Ramos (cell line): ENCODE measurements around the gene SVIL.
"Not testable (repeated sequence)": the region's sequence is repeated elsewhere in the genome, so short reads cannot be mapped to it uniquely, and the experiment has no call there.

Experiments
- in situ Hi-C: fragments of 300-500 bp; cut with MboI; formaldehyde crosslinking; loops from one replicate; pipeline ENCODE4 v1.14.3; 2022; ENCODE audit warnings: low sequenced_read_pairs; ENCODE audit not compliant: unreplicated experiment

SVIL gene

DNA sequence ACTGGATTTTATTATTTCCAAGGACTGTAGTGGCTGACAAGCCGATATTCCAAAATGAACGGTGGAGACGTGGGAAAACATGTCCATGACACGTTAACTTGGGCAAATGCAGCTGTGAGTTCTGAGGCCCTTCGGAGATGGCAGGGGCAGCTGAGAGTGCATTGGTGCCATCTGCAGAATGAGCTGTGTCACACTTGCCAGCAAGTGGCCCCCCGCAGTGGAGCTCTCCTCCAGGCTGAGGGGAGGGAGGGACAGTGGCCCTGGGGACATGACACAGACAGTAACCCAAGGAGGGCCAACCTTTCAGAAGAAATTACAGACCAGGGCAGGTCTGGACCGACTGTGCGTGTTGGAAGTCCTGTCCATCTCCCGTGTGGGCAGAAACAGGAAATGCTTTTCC, 139.4 kb downstream of the SVIL start:
- in situ Hi-C loops, result no loop called here

DNA sequence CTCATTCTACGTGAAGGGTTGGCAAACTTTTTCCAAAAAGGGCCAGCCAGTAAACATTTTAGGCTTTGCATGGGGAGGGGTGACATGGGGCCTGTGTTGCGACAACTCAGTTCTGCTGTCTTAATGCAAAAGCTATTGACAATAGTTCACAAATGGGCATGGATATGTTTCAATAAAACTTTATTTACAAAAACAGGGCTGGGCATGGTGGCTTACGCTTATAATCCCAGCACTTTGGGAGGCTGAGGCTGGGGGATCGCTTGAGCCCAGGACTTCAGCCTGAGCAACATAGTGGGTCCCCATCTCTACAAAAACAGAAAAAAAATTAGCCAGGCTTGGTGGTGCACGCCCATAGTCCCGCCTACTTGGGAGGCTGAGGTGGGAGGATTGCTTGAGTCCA, 141.1 kb downstream of the SVIL start:
- in situ Hi-C loops, result no loop called here

DNA sequence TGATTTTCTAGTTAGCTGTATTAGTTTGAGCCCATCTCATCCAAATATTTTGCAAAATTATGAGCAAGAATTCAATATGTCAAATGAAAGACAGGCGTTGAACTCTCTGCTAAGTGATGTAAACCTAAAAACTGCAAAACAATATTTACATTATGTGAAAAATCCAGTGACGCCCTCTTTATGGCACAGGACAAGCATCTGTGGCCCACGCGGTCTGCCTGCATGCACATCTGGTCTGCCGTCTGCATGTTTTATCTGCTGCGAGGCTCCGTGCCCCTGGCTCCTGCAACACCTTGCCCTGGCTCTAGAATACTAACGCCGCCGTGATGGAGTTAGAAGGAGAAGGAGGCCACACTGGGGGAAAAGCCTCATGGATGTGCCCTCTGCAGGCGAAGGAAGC, 142.0 kb downstream of the SVIL start:
- in situ Hi-C loops, result no loop called here

DNA sequence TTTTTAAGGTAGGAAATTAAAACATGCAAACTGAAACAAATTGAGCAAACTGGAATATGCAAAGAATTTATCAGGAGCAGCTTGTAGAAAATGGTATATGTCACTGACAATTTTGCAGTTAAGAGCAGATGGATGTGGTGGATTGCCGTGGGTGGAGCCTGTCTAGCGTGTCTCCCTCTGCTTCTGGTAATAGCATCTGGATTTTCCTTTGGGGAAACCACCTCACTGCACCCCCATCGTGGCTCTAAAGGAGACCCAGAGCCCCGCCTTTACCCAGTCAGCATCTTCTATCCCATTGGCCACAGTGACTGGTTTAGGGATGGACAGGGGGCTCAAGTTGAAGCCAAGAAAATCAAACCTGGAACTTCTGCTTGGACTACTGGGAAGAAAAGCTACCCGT, 142.9 kb downstream of the SVIL start:
- in situ Hi-C loops, result no loop called here

DNA sequence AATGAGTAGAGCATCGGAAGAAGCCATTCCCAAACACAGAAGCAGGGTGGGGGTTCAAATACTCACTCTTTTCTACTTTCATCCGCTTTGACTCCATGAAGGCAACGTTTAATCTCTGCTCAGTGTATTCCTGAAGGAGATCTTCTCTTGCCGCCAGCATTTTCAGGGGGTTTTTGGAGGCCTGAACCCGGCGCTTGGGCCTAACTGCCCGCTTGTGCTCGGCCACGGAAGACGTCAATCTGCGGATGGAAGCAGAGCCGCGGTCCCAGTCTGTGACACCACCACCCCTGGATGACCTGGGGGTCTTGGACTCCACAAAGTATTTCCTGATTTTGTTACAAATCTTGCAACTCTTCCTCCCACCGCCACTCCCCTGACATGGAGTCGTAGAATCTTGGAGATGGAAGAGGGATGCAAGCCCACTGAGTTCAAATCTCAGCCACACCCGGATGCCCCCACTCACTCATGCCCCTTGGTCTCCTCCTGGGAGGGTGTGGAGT, 143.9 kb downstream of the SVIL start:
- in situ Hi-C loops, result not testable (repeated sequence)

DNA sequence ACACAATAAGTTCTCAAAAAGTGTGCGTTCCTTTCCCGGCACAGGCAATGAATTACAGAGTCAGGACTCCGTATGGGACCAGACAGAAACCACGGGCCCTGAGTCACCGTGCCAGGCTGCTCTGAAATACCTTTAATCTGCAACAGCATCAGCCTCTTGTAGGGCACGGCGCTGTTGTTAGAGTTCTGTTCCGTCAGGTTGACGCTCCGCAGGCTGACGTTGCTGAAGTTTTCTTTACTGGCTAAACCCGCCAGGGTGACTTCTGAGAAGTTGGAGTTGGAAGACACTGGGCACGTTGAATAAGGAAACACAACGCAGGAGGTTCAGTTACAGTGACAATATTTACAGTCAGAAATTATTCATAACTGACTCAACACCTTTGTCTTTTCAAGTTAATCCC, 146.3 kb downstream of the SVIL start:
- in situ Hi-C loops, result not testable (repeated sequence)

DNA sequence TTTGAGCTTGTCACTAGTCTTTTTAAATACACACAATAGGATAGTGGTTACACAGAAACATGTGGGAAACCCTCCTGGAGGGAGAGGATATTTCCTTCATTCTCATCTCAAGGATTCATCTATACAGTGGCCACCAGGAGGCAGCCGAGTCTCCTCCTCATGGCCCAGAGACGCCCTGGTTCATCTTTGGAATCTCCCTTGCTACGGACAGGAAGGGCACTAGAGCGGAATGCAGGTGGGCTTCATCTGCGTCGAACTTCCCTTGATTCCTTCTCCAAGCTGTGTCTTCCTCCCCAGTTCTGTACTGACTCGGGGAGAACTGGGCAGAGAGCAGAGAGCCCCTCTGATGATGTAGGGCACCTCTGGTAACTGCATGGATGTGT, 146.9 kb downstream of the SVIL start:
- in situ Hi-C loops, result not testable (repeated sequence)

DNA sequence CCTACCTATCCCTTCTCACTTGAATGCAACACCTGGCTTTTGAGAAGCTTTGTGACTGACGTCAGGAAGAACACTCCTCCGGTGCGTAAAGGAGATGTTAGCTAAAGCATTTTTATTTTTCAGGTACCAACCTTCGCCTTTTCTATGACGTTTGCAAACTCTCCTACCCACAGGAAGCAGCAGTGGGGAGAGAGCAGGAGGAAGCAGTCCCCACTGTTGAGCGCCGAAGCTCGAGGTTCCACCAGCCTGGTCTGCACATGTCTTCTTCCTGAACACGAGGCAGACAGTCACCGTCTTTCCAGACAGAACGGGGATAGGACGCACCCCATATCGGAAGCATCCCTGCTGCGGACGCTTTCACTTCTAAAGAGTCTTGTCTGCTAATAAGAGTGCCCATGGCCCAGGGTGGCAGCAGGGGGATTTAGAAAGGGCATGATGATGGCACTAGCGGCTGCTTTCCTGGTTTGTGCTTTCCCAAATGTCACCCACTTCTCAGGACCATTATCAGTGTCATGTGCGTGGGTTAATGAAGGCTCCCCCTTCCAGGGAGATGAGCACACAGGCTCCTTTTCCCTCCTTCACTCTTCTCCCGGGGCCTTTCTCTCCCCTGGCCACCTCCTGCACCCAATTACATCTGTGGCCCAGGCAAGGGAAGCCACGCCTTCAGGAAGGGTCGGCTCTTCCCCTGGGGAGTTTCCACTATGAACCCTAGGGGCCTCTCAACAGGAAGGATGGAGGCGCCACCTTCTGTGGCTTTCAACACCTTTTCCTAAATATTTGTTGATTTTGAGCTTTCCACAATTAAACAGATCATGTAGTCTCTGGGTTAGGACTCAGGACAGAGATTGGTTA, 147.5 kb downstream of the SVIL start:
- in situ Hi-C loops, result not testable (repeated sequence)

DNA sequence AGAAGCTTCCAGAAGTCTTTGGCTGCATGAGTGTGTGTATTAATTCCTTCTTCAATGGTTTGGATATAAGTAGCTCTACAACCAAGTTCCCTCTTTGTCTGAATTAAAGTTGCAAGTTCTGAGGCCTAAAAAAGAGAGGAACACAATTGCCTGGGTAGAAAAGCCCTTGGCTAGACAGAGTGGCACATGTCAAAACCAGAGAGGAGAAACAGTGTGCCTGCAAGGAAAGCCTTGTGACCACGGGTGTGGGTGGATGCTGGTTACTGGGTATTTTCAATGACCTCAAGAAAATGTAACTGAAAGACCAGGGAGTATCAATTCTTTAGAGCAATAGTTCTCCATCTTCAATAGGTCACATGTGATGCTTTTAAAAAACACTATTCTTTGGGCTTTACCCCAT, 148.3 kb downstream of the SVIL start:
- in situ Hi-C loops, result no loop called here

DNA sequence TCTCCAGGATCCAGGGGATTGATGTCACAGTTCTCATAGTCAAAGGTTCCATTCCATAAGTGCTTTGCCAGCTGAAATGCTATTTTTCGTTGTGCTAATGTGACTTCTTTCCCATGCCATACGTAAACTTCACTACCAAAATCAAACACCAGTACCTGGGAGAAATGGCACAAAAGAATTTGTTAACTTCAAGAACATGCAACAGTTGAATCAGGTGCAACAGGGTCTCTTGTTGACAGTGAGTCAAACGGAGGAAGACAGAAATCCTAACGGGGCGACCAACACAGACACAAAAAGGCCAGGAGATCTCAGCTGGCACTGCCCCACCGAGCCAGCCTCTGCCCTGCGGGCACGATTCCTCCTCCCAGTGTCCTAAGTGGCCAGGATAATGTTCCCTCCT, 150.1 kb downstream of the SVIL start:
- in situ Hi-C loops, result not testable (repeated sequence)

DNA sequence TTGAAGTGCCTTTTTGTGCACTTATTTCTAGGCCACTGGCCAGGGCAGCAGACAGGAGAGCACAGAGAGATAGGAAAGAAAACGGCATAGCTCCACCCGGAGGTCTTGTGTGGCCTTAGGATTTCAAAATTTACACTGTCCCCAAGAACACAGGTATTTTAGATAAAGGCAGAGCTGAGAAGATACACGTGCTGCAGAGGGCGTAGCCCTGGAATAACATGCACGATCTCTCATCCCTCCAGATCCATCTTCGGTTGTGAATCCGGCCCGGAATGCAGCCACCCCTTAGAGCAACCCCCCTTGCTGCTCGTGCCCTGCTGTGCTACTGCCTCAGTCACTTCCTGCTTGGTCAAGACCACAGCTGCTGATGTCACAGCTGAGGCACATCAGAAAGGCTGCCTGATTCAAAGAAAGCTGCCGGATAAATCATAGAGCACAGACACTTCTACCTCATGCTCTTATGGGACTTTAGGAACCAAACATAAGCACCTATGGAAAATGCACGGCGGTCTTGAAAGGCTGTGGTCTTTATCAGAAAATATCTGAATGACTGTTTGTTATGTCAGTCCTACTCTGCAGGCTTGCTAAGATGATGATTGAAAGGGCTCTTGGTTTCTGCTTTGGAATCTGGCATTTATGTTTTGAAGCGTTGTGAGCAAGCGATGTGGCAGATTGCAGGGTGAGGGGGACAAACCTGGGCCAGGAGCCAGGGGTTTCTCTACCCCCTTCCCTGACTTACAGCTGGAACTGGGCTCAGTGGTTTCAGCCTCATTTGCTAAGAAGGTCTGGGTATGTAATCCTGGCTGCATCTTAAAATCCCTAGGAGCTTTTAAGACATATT, 152.0 kb downstream of the SVIL start:
- in situ Hi-C loops, result no loop called here

DNA sequence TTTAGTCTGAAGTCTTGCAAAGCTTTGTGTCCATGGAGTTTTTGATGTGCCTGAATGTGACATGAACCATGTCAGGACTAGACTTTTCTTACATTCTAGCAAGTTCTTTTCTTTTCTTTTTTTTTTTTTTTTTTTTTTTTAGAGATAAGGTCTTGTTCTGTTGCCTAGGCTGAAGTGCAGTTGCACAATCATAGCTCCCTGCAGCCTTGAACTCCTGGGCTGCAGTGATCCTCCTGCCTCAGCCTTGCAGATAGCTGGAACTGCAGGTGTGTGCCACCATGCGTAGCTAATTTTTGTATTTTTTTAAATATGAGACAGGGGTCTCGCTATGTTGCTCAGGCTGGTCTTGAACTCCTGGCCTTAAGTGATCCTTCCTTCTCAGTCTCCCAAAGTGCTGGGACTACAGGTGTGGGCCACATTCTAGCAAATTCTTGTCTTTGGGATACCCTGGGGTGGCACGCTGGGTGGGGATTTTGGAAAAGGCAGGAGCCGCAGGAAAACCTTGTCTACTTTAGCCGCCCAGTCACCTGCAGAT, 152.8 kb downstream of the SVIL start:
- in situ Hi-C loops, result no loop called here

DNA sequence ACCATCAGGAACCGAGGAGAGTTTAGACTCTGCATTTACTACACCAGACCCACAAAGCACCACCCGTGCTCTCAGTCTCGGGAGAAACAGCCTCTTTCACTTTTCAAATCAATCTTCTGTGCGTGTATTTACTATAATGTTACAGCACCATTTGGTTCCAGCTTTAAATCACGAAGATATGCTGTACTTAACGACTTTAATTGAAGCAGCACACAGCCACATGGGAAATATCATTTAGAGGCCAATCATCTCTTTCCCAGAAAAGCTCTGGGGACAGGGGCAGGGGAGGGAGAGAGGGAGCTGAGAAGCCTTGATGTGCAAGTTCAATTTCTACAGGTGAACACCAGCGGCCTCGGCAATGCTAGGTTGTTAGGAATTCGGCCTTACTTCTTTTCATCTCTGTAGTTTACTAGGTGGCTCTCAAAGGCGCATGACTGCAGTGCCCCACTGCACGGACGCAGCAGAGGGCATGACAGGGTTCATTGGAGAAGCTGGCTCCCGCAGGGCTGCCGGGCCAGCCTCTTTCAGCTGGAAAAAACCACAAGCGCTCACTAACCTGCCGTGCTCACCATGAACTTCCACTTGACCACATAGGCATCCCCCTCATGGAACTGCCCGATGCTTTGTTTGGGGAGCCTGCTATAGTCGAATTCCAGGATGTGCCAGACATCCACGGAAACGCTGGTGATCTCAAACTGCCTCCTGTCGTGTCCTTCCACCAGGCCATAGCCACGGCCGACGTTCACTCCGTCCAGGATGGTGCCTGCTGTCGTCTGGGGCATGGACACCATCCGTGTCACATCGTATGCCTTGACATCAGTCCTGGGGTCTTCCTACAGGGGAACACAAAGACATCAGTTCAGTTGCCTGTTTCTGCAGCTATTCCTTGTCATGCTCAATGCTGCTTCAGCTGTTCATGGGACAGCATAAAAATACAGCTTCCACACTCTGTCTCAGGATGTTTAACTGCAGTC, 154.5 kb downstream of the SVIL start:
- in situ Hi-C loops, result no loop called here

DNA sequence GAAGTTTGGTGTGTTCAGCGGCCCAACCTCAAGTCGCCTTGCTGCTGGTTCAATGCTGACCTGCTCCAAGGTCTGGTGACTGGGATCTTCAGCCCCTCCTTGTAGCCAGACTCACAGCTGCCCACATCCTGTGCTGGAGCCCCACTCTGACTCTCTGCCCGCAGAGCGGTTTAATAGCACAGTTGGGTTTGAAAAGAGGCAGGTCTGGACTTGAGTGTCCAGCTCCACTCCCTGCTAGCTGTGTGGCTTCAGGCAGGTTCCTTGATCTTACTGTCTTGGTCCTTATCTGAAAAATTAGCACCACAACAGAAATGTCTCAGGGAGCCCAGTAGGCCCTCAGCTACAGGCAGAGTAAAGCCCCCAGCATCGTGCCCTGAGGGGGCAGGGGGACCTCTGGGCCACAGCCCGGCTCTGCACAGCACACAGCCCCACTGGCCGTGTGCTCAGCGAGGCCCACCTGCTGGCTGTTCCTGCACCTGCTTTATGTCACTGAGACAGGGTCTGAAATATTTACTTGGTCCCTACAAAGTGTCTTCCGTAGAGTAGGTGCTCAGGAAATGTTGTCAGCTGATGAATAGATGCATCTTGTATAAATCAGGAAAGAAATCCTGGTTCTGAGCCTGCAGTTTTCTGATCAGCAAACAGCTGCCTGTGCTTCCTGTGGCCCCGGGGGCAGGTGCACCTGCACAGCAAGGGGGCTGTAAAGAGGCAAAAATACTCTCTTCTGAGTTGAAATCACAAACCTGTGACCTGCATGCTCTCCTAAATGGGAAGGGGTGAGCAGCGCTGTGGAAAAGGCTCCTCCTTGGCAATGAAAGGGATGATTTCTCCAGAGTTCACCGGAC, 155.5 kb downstream of the SVIL start:
- in situ Hi-C loops, result no loop called here

DNA sequence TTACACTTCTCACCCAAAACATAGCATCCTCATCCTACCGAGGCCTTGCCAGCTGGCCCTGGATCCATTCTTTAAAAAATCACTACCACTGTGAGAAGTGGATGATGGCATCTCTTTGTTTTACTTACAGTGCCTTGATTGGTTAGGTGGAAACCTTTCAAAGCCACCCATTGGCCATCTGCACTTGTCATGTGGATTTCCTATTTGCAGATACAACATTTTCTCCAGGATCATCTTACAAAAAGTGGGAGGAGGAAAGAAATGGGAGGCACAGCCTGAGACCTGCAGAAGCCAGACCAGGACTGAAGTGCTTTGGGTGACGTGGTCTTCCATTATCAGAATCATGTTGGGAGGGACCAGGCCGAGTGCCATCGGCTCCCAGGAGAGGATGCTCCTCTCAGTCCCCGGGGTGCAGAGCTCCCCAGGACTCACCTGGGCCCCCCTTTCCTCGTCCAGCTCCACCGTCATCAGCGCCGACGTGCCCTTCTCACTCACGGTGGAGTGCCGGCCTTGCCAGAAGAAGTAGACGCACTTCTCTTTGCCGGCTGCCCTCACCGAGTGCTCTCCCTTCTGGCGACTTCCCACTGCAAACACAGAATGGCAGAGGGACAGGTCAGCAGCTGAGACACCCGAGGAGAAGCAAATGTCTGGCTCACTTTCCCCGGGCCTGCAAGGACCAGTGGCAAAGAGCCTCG, 161.2 kb downstream of the SVIL start:
- in situ Hi-C loops, result no loop called here

DNA sequence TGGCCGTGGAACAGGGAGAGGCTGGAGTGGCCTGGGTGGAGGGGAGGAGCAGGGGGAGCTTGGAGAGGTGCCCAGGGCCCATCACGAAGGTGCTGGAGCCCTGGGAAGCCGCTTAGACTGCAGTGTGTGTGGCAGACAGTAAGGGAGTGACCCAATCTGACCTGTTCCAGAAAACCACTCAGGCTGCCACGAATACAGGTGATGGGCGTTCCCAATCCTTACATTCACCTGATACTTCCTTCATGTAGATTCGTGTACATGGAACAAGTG, 161.7 kb downstream of the SVIL start:
- in situ Hi-C loops, result no loop called here

DNA sequence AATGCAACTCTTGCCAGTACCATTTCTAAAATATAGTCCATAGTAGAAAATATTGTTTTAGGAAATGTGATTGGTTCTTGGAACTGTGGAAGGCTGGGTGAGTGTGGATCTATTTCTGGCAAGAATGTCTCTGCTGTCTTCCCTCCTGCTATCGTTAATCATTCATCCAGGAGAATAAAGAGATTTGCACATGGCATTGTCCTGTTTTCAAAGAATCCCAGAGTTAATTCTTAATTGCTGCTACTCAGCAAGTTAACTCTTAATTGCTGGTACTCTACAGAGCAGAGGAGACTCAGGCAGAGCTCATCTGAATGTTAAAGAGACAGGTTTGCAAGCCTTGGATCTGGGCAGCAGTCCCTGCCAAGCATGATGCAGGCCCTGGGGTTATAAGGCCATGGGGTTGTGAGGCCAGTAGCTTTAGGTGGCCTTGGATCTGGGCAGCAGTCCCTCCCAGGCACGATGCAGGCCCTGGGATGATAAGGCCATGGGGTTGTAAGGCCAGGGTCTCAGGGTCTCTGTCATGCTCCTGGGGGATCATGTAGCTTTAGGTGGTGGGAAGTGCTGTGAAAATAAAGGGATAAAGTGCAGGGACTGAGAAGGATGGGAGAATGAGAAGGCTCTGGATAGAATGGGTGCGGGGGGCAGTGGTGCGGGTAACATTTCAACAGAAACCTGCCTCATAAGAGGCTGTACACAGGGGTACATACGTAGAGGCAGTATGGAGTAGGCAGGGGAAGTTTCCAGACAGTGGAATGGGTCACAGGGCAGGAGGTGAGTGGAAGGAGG, 162.3 kb downstream of the SVIL start:
- in situ Hi-C loops, result no loop called here

DNA sequence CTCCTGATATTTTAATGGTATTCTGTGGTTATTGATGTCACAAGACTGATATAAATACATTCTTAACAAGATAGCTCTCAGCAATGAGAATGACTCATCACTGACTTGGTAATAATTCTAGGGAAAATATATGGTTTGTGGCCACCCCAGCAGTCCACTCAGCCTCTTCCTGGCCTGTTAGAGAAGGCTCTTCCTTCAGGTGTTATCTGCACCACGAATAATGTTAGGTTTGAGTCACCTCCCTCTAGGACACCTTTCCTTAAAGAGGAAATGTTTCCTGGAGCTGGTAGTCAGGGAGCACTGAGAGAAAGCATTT, 163.3 kb downstream of the SVIL start:
- in situ Hi-C loops, result no loop called here
